ENCODE measurements around the gene CCL28. TPM values are rescaled to one million over a fixed set of nuclear protein-coding genes. Genes with fewer than 3 reads are reported as not detected.

CCL28 gene
- total and polyA plus RNA-seq, 2 of the 13 experiments (the other 11 are each of a cell fraction or from before 2014, with no cell fraction given): 0.03 TPM; not detected in 1

DNA sequence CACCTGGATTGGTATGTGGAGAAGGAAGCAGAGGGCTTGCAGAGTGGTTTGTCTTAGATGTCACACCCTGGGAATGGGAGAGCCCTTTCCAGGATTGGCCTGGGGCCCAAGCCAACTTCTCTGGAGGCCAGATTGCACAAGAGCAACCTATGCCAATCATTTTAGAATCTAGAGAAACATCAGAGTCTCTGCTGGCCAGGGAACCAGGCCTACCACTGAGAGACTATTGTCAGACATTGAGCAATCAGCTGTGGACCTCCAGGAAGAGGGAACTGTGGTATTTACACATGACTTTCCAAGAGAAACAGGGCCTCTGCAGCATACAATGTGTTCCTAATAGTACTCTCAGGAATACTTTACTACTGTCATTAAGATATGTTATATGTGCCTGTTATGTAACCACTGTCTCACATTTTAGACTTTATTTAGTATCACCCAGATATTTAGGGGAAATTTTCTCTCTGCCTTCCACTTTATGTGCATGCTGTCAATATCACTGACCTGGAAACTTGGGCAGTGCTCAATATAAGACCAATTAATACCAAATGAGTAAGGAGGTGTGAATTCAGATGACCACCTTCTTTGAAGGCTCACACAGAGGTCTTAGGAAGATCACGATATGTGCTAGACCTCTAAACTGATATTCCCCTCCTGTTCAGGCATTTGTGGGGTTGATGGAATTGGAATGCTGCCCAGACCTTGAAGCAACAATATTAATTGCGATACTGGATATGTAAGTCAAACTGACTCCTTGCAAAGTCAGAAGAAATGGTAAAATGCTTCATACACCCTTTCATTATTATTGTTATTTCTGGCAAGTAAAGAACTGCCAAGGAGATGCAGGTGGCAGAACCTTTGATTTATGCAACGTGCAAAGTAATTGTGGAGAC is 20.5 kb upstream of the CCL28 start (continued):
- TF ChIP-seq, protein P1, sequence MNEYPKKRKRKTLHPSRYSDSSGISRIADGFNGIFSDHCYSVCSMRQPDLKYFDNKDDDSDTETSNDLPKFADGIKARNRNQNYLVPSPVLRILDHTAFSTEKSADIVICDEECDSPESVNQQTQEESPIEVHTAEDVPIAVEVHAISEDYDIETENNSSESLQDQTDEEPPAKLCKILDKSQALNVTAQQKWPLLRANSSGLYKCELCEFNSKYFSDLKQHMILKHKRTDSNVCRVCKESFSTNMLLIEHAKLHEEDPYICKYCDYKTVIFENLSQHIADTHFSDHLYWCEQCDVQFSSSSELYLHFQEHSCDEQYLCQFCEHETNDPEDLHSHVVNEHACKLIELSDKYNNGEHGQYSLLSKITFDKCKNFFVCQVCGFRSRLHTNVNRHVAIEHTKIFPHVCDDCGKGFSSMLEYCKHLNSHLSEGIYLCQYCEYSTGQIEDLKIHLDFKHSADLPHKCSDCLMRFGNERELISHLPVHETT (CRISPR knock-in tag; conservative IDR thresholded peaks at IDR 0.05): no peak
- TF ChIP-seq HNF4A (CRISPR knock-in tag; IDR thresholded peaks at IDR 0.05) (peak; percentile 83), ARNT (IDR thresholded peaks at IDR 0.05) (no peak), PLRG1 (conservative IDR thresholded peaks at IDR 0.05) (no peak), ZNF841 (CRISPR knock-in tag; IDR thresholded peaks at IDR 0.05; ENCODE audit: borderline replicate concordance) (no peak), RAD51 (IDR thresholded peaks at IDR 0.05; ENCODE audit: borderline replicate concordance) (no peak), EZH2 (conservative IDR thresholded peaks at IDR 0.05; ENCODE audit: low read depth, low read length) (no peak), FOSL1 (CRISPR knock-in tag; IDR thresholded peaks at IDR 0.05; ENCODE audit: borderline replicate concordance) (no peak), GATAD1 (CRISPR knock-in tag; IDR thresholded peaks at IDR 0.05) (peak; percentile 70; the same call in 1 of the 2 replicates), ZC3H4 (CRISPR knock-in tag; IDR thresholded peaks at IDR 0.05; ENCODE audit: borderline replicate concordance) (no peak), ZBTB7A (CRISPR knock-in tag; IDR thresholded peaks at IDR 0.05) (peak; percentile 28; the same call in 1 of the 2 replicates), ZNF382 (CRISPR knock-in tag; IDR thresholded peaks at IDR 0.05; ENCODE audit: borderline replicate concordance) (no peak), ZMYM2 (CRISPR knock-in tag; IDR thresholded peaks at IDR 0.05) (peak; percentile 58; the same call in 1 of the 2 replicates)
- TF ChIP-seq, protein P2, sequence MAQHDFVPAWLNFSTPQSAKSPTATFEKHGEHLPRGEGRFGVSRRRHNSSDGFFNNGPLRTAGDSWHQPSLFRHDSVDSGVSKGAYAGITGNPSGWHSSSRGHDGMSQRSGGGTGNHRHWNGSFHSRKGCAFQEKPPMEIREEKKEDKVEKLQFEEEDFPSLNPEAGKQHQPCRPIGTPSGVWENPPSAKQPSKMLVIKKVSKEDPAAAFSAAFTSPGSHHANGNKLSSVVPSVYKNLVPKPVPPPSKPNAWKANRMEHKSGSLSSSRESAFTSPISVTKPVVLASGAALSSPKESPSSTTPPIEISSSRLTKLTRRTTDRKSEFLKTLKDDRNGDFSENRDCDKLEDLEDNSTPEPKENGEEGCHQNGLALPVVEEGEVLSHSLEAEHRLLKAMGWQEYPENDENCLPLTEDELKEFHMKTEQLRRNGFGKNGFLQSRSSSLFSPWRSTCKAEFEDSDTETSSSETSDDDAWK (CRISPR knock-in tag; IDR thresholded peaks at IDR 0.05): no peak
- TF ChIP-seq, protein P3, sequence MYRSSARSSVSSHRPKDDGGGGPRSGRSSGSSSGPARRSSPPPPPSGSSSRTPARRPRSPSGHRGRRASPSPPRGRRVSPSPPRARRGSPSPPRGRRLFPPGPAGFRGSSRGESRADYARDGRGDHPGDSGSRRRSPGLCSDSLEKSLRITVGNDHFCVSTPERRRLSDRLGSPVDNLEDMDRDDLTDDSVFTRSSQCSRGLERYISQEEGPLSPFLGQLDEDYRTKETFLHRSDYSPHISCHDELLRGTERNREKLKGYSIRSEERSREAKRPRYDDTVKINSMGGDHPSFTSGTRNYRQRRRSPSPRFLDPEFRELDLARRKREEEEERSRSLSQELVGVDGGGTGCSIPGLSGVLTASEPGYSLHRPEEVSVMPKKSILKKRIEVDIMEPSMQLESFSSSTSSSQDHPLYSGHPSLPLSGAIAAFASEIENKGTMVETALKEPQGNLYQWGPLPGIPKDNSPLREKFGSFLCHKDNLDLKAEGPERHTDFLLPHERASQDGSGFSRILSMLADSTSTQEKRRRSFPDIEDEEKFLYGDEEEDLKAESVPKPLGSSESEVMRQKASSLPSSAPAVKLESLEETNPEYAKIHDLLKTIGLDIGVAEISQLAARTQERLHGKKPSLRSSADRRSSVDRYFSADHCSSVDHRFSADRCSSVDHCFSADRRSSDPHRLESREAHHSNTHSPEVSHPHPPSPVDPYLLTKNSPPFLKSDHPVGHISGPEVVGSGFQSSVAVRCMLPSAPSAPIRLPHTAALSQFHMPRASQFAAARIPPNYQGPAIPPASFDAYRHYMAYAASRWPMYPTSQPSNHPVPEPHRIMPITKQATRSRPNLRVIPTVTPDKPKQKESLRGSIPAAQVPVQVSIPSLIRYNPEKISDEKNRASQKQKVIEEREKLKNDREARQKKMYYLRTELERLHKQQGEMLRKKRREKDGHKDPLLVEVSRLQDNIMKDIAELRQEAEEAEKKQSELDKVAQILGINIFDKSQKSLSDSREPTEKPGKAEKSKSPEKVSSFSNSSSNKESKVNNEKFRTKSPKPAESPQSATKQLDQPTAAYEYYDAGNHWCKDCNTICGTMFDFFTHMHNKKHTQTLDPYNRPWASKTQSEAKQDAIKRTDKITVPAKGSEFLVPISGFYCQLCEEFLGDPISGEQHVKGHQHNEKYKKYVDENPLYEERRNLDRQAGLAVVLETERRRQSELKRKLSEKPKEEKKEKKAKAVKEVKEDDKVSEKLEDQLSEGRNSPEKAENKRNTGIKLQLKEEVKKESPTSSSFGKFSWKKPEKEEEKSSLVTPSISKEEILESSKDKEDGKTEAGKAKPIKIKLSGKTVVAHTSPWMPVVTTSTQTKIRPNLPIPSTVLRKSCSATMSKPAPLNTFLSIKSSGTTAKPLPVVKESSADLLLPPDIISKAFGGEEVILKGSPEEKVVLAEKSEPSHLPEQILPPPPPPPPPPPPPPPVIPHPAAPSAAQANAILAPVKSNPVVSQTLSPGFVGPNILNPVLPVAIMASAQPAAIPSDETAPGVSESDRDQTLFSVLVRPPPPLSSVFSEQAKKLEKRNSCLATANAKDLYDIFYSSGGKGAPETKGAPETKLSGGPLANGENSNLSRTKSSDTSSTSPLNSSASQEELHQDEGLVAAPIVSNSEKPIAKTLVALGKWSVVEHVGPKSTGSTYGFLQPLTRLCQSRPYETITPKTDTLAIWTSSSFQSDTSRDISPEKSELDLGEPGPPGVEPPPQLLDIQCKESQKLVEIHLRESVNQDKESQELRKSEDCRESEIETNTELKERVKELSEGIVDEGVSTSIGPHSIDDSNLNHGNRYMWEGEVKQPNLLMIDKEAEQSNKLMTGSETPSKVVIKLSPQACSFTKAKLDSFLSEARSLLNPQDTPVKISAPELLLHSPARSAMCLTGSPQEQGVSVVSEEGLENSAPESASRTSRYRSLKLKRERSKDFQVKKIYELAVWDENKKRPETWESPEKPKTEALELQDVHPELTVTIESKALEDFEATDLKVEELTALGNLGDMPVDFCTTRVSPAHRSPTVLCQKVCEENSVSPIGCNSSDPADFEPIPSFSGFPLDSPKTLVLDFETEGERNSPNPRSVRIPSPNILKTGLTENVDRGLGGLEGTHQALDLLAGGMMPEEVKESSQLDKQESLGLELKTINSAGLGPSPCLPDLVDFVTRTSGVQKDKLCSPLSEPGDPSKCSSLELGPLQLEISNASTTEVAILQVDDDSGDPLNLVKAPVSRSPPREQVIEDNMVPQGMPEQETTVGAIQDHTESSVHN (CRISPR knock-in tag; IDR thresholded peaks at IDR 0.05): no peak
- TF ChIP-seq, protein P4, sequence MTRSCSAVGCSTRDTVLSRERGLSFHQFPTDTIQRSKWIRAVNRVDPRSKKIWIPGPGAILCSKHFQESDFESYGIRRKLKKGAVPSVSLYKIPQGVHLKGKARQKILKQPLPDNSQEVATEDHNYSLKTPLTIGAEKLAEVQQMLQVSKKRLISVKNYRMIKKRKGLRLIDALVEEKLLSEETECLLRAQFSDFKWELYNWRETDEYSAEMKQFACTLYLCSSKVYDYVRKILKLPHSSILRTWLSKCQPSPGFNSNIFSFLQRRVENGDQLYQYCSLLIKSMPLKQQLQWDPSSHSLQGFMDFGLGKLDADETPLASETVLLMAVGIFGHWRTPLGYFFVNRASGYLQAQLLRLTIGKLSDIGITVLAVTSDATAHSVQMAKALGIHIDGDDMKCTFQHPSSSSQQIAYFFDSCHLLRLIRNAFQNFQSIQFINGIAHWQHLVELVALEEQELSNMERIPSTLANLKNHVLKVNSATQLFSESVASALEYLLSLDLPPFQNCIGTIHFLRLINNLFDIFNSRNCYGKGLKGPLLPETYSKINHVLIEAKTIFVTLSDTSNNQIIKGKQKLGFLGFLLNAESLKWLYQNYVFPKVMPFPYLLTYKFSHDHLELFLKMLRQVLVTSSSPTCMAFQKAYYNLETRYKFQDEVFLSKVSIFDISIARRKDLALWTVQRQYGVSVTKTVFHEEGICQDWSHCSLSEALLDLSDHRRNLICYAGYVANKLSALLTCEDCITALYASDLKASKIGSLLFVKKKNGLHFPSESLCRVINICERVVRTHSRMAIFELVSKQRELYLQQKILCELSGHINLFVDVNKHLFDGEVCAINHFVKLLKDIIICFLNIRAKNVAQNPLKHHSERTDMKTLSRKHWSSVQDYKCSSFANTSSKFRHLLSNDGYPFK (CRISPR knock-in tag; IDR thresholded peaks at IDR 0.05; ENCODE audit: borderline replicate concordance): no peak

Measured in HepG2 (cell line).